OCI-LY3 (cell line): ENCODE results near the gene CLPSL1.

Source experiments
- CTCF ChIP-seq: fragments of 200-600, 300-600 bp; sonication (generic); IDR thresholded peaks from 2 replicates; pipeline ENCODE4 v1.5.1; 2014; ENCODE audit warnings: antibody characterized with exemption, low read length, low read depth
- EZH2phosphoT487 ChIP-seq: fragments of 200-600 bp; shearing (Covaris generic); IDR thresholded peaks from 2 replicates; pipeline ENCODE4 v1.6.1; 2018; ENCODE audit warnings: antibody characterized with exemption, mixed run types, low read depth

GRCh38 chr6:35824552-35825192, 43.9 kb downstream of the CLPSL1 start:
- TF ChIP-seq CTCF (no peak), EZH2phosphoT487 (no peak)
